ENCODE measurements around the gene NFIX. TPM values are rescaled to one million over a fixed set of nuclear protein-coding genes. Genes with fewer than 3 reads are reported as not detected.

The NFIX gene
- total and polyA plus RNA-seq, 9 of the 15 experiments (the other 6 are each of a cell fraction or from before 2014, with no cell fraction given): 0.28 to 26.8 (median 5.4) TPM

DNA sequence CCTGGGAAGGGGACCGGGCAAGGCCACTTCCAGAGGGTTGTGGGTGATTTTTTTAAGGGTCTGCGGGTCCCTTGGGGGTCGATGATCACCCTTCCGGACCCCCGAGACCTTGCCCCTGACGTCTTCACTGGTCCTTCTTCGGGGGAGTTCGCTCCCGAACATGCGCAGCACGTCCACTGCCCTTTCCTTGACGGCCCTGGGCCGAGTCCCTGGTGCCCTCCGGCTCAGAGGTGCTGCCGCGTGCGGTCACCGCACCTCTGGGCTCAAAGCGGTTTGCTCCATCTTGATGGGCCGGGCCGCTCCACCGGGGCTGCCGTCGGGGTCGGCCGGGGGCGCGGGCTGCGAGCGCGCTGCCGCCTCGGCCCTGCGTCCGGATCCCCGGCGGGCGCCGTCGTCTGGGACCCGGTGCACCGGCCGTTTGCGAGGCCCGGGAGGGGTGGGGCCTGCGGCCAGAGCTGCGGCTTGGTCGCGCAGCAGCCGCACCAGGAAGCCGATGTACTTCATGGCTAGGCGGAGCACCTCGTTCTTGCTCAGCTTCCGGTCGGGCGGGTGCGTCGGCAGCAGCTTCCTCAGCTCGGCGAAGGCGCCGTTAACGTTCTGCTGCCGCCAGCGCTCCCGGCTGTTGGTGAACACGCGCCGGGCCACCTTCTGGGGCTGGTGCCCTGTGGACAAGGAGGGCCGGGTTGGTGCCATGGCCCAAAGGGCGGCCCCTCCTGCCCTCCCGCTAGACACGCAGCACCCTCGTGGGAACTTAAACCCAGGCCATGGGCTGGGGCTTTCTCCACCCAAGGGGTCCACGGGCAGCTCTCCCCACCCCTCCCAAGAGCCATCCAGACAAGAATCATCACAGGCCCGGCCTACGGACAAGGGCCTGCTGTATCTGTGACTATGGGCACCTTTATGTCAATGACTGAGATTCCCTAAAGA is 104.1 kb downstream of the NFIX start (continued):
- no peak for TF ChIP-seq PRPF4 (IDR thresholded peaks at IDR 0.05; ENCODE audit: insufficient read depth, low read depth, low read length, poor library complexity, severe bottlenecking)
- TF ChIP-seq, protein P1, sequence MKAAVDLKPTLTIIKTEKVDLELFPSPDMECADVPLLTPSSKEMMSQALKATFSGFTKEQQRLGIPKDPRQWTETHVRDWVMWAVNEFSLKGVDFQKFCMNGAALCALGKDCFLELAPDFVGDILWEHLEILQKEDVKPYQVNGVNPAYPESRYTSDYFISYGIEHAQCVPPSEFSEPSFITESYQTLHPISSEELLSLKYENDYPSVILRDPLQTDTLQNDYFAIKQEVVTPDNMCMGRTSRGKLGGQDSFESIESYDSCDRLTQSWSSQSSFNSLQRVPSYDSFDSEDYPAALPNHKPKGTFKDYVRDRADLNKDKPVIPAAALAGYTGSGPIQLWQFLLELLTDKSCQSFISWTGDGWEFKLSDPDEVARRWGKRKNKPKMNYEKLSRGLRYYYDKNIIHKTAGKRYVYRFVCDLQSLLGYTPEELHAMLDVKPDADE (conservative IDR thresholded peaks at IDR 0.05; ENCODE audit: control insufficient read depth, low read depth, low read length): peak; percentile 76; the same call in 1 of the 2 replicates
- no peak for TF ChIP-seq PHF21A (IDR thresholded peaks at IDR 0.05; ENCODE audit: borderline replicate concordance, low read depth)
- TF ChIP-seq ZNF830 (CRISPR knock-in tag; IDR thresholded peaks at IDR 0.05): peak; percentile 75; the same call in 1 of the 2 replicates
- no peak for TF ChIP-seq CCAR2 (IDR thresholded peaks at IDR 0.05; ENCODE audit: low read depth, low read length)
- peak; percentile 80; the same call in 1 of the 2 replicates for TF ChIP-seq ZNF668 (CRISPR knock-in tag; IDR thresholded peaks at IDR 0.05)
- peak; percentile 56; the same call in 1 of the 2 replicates for TF ChIP-seq CREM (IDR thresholded peaks at IDR 0.05; ENCODE audit: low read depth)
- TF ChIP-seq, protein P2, sequence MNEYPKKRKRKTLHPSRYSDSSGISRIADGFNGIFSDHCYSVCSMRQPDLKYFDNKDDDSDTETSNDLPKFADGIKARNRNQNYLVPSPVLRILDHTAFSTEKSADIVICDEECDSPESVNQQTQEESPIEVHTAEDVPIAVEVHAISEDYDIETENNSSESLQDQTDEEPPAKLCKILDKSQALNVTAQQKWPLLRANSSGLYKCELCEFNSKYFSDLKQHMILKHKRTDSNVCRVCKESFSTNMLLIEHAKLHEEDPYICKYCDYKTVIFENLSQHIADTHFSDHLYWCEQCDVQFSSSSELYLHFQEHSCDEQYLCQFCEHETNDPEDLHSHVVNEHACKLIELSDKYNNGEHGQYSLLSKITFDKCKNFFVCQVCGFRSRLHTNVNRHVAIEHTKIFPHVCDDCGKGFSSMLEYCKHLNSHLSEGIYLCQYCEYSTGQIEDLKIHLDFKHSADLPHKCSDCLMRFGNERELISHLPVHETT (CRISPR knock-in tag; conservative IDR thresholded peaks at IDR 0.05 in 1 of 2, IDR thresholded peaks at IDR 0.05 in 1 of 2): peak in 1 of 2 experiments; percentile 81; a peak in 2 of 4 replicates
- TF ChIP-seq ERF (CRISPR knock-in tag; IDR thresholded peaks at IDR 0.05): peak; percentile 84
- TF ChIP-seq SMAD4 (CRISPR knock-in tag; conservative IDR thresholded peaks at IDR 0.05): peak; percentile 92
- 0 out of 2 replicates have a peak, but pooled peaks have one; percentile 11 for TF ChIP-seq ZFPM2 (CRISPR knock-in tag; IDR thresholded peaks at IDR 0.05)
- TF ChIP-seq ZNF24 (IDR thresholded peaks at IDR 0.05): peak; percentile 23; the same call in 1 of the 2 replicates
- TF ChIP-seq, protein P3, sequence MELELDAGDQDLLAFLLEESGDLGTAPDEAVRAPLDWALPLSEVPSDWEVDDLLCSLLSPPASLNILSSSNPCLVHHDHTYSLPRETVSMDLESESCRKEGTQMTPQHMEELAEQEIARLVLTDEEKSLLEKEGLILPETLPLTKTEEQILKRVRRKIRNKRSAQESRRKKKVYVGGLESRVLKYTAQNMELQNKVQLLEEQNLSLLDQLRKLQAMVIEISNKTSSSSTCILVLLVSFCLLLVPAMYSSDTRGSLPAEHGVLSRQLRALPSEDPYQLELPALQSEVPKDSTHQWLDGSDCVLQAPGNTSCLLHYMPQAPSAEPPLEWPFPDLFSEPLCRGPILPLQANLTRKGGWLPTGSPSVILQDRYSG (tag; conservative IDR thresholded peaks at IDR 0.05; ENCODE audit: low read depth): peak; percentile 82
- no peak for TF ChIP-seq TEAD2 (tag; IDR thresholded peaks at IDR 0.05)
- 0 out of 4 replicates have a peak, but pooled peaks of 1 of the 2 experiments have one; percentile 20 for TF ChIP-seq TEAD1 (CRISPR knock-in tag; IDR thresholded peaks at IDR 0.05)
- peak; percentile 55; the same call in 1 of the 2 replicates for TF ChIP-seq SMAD3 (CRISPR knock-in tag; conservative IDR thresholded peaks at IDR 0.05)
- TF ChIP-seq, protein P4, sequence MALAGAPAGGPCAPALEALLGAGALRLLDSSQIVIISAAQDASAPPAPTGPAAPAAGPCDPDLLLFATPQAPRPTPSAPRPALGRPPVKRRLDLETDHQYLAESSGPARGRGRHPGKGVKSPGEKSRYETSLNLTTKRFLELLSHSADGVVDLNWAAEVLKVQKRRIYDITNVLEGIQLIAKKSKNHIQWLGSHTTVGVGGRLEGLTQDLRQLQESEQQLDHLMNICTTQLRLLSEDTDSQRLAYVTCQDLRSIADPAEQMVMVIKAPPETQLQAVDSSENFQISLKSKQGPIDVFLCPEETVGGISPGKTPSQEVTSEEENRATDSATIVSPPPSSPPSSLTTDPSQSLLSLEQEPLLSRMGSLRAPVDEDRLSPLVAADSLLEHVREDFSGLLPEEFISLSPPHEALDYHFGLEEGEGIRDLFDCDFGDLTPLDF (CRISPR knock-in tag; IDR thresholded peaks at IDR 0.05): peak; percentile 26; the same call in 1 of the 2 replicates
- no peak for TF ChIP-seq ZNF695 (CRISPR knock-in tag; IDR thresholded peaks at IDR 0.05)
- TF ChIP-seq ZNF324 (CRISPR knock-in tag; IDR thresholded peaks at IDR 0.05): peak; percentile 31; the same call in 1 of the 2 replicates
- no peak for TF ChIP-seq ATF1 (CRISPR knock-in tag; IDR thresholded peaks at IDR 0.05)
- TF ChIP-seq ATF1 (tag; IDR thresholded peaks at IDR 0.05): peak; percentile 52; the same call in 1 of the 2 replicates
- peak; percentile 97 for TF ChIP-seq L3MBTL2 (IDR thresholded peaks at IDR 0.05)
- TF ChIP-seq PHF8 (IDR thresholded peaks at IDR 0.05; ENCODE audit: borderline replicate concordance, low read length): peak; percentile 26; the same call in 1 of the 2 replicates
